T-cell (primary cell): ENCODE results near the gene TCF12. TPM values are rescaled to one million over a fixed set of nuclear protein-coding genes. Genes with fewer than 3 reads are reported as not detected.

Experiments used
- ATAC-seq, 4 experiments: fragments of 200-7000 bp in 3 of 4; fragments of 150-1000 bp in 1 of 4; cut with Tn5 transposase; replicated peaks in 1 of 4; 1 replicate in 3 of 4; 2 replicates in 1 of 4; pipeline ENCODE4 v1.10.0; 2021; ENCODE audit warnings: moderate library complexity in 3 of 4, mild to moderate bottlenecking in 2 of 4, moderate number of reproducible peaks in 1 of 4
- CTCF ChIA-PET, 2 donors: fragments of 300-600 bp; sonication (Branson Sonifier 250); formaldehyde crosslinking; loops; one replicate each; lab custom pipeline; 2022; ENCODE audit warnings: antibody characterized with exemption in 2 of 2; lab: Charles Lee
- POLR2A ChIA-PET, 2 donors: fragments of 300-600 bp; sonication (Branson Sonifier 250); formaldehyde crosslinking; loops; one replicate each; lab custom pipeline; 2022; ENCODE audit warnings: antibody characterized with exemption in 2 of 2; lab: Charles Lee
- DNase-seq, 35 experiments: peaks; one replicate each; pipeline versions ENCODE4 v3.0.0 to v3.0.0-alpha.2; 2013 to 2023
- H3K27ac ChIP-seq: one replicate; pipeline ENCODE4 v1.5.1; 2013; ENCODE audit warnings: low read length
- H3K27me3 ChIP-seq, 2 experiments: replicated peaks in 1 of 2; 1 replicate in 1 of 2; 2 replicates in 1 of 2; pipeline versions ENCODE4 v1.6.1 to v1.7.0; 2013; ENCODE audit warnings: low read length in 1 of 2, mixed read lengths in 1 of 2; ENCODE audit not compliant: control insufficient read depth in 2 of 2, insufficient read depth in 2 of 2; ENCODE audit errors: extremely low read depth in 1 of 2
- H3K36me3 ChIP-seq, 2 donors: 1 replicate in 1 of 2; 2 replicates in 1 of 2; pipeline versions ENCODE4 v1.6.1 to v1.7.0; 2013; ENCODE audit warnings: low read length in 1 of 2; ENCODE audit not compliant: control insufficient read depth in 2 of 2, insufficient read depth in 1 of 2; ENCODE audit errors: extremely low read depth in 1 of 2
- H3K4me1 ChIP-seq, 2 experiments: 1 replicate in 1 of 2; 2 replicates in 1 of 2; pipeline versions ENCODE4 v1.6.1 to v1.7.0; 2013; ENCODE audit warnings: low read length in 2 of 2, mixed read lengths in 1 of 2; ENCODE audit not compliant: insufficient read depth in 2 of 2, control insufficient read depth in 1 of 2; ENCODE audit errors: extremely low read depth in 1 of 2
- H3K4me3 ChIP-seq, 2 donors: 1 replicate in 1 of 2; 2 replicates in 1 of 2; pipeline versions ENCODE4 v1.5.1 to v1.7.0; 2013; ENCODE audit warnings: mild to moderate bottlenecking in 2 of 2, low read length in 1 of 2, moderate library complexity in 1 of 2; ENCODE audit not compliant: control insufficient read depth in 1 of 2; ENCODE audit errors: extremely low read depth in 1 of 2
- H3K9me3 ChIP-seq: 2 replicates; pipeline ENCODE4 v1.7.0; 2013
- H3K27ac Mint-ChIP-seq, 2 donors: one replicate each; pipeline ENCODE4 v1.8.0; 2020 to 2021; ENCODE audit warnings: mild to moderate bottlenecking in 2 of 2, mixed read lengths in 2 of 2
- H3K27me3 Mint-ChIP-seq, 2 donors: one replicate each; pipeline ENCODE4 v1.8.0; 2021 to 2022; ENCODE audit warnings: mixed read lengths in 2 of 2
- H3K36me3 Mint-ChIP-seq: one replicate; pipeline ENCODE4 v1.8.0; 2021; ENCODE audit warnings: mixed read lengths
- H3K4me1 Mint-ChIP-seq, 3 donors: one replicate each; pipeline ENCODE4 v1.8.0; 2020 to 2022; ENCODE audit warnings: mixed read lengths in 3 of 3, mild to moderate bottlenecking in 1 of 3
- H3K4me3 Mint-ChIP-seq, 3 donors: one replicate each; pipeline ENCODE4 v1.8.0; 2020 to 2022; ENCODE audit warnings: mild to moderate bottlenecking in 3 of 3, mixed read lengths in 3 of 3, moderate library complexity in 3 of 3
- H3K9me3 Mint-ChIP-seq, 3 donors: one replicate each; pipeline ENCODE4 v1.8.0; 2020 to 2022; ENCODE audit warnings: mixed read lengths in 3 of 3
- WGBS: methylation state at CpG from one replicate; pipeline ENCODE4 v1.1.5; 2013; ENCODE audit warnings: missing lambda C conversion rate; ENCODE audit not compliant: insufficient coverage; 5-methylcytosine and 5-hydroxymethylcytosine counted together
- total RNA-seq, 35 experiments: library from RNA in 6 of 35; stranded (reverse) in 6 of 35; fragments of 120-200 nt in 1 of 35; gene quantifications; one replicate each; pipeline versions ENCODE4 v1.2.1 to v1.2.4 and lab custom pipeline; 2013 to 2026

Gene TCF12
- total RNA-seq, 5 donors from 2014 or later (not counting 1 experiment from before 2014, with no cell fraction given): 68.0 to 94.3 (median 83.0) TPM

DNA sequence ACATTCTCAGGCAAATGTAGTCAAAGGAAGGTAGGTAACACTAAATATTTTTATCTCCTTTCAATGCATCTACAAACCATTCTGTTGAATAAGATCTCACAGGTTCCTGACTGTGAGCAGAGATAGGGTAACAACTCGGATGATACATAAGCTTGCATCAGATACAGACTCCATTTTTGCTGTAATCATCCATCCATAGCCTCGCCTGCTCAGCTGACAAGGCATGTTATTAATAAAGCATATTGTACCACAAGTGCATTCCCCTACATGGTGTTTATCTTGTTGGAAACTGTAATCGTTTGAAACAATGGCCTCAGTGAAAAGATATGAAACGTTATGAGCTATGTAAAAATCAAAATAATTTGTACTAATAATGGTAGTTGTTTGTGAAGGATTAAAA lies 35.4 kb upstream of the TCF12 start:
- CTCF ChIA-PET: interaction anchor here in 1 of 2 donors (0.6 kb wide), 1 partner anchor 35 kb away, joined by 3 read pairs; the partner anchor contains the start of gene TCF12
- Mint-ChIP-seq H3K27ac (peak overlapping the region in 1 of 2 donors; percentile 28), H3K36me3 (no peaks in the 10 kb centered on the region)

DNA sequence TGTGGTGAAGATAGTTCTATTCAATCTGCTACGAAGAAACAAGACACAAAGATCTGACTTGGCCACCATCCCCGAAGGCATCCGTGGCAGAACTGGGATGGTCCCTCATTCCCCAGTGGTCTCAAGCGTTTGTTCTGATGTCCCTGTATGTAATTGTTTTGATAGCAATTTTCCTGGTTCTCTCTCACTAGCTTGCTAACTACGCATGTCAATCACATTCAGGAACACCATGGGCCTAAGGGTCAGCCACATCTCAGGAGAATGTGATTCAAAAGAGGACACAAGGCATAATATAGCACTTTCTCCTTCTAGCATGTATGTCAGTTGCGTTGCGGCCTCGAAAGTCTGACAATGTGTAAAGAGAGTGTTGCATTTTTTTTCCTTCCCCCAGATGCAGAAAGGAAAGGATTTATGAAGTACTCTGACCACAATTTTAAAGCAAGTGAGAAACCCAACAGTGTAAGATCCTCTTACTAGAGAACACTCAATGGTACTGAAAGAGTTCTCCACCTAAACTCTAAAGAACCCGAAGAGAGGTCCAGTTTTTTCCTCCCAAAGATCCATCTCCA lies 32.0 kb upstream of the TCF12 start:
- H3K27me3 ChIP-seq: no peaks in the 10 kb centered on the region
- H3K9me3 ChIP-seq: no peaks in the 10 kb centered on the region
- no peaks in the 10 kb centered on the region for H3K36me3 ChIP-seq
- H3K4me3 ChIP-seq: peak overlapping the region; percentile 68 to 88
- peak in 7 of 35 experiments; percentile 1 to 54 (median 6) for DNase-seq
- Mint-ChIP-seq H3K4me3 (peak overlapping the region; percentile 85 to 89 (median 85)), H3K27ac (peak overlapping the region; percentile 88 to 95), H3K4me1 (peaks cover 24 to 31% (median 26%) of the 10 kb centered on the region in 3 donors), H3K9me3 (no peaks in the 10 kb centered on the region), H3K36me3 (no peaks in the 10 kb centered on the region), H3K27me3 (no peaks in the 10 kb centered on the region)
- peak; percentile 9 to 22 (median 14) for ATAC-seq
- H3K27ac ChIP-seq: peak overlapping the region; percentile 95
- peaks cover 7 to 15% of the 10 kb centered on the region in 2 experiments for H3K4me1 ChIP-seq
- WGBS: 67% methylated on average over 3 of the region's 9 CpGs
- POLR2A ChIA-PET: interaction anchor here in 1 of 2 donors (0.7 kb wide), 1 partner anchor 46 kb away, joined by 4 read pairs; no protein-coding TSS in a partner anchor
- CTCF ChIA-PET: no interaction called here

More for the DNA sequence above, 35.4 kb upstream of the TCF12 start:
- no peaks in the 10 kb centered on the region for H3K27me3 ChIP-seq
- H3K36me3 ChIP-seq: no peaks in the 10 kb centered on the region
- no peak for ATAC-seq
- no peak overlapping the region for H3K4me3 Mint-ChIP-seq
- H3K4me1 ChIP-seq: peaks cover 6 to 15% of the 10 kb centered on the region in 2 experiments
- no peak overlapping the region for H3K4me3 ChIP-seq
- no peaks in the 10 kb centered on the region for H3K9me3 ChIP-seq
- H3K4me1 Mint-ChIP-seq: peaks cover 11 to 21% (median 19%) of the 10 kb centered on the region in 3 donors
- H3K27me3 Mint-ChIP-seq: no peaks in the 10 kb centered on the region
- no peak overlapping the region for H3K27ac ChIP-seq
- 89% methylated on average over 1 of the region's 4 CpGs for WGBS
- DNase-seq: no peak
- POLR2A ChIA-PET: no interaction called here
- no peaks in the 10 kb centered on the region for H3K9me3 Mint-ChIP-seq

DNA sequence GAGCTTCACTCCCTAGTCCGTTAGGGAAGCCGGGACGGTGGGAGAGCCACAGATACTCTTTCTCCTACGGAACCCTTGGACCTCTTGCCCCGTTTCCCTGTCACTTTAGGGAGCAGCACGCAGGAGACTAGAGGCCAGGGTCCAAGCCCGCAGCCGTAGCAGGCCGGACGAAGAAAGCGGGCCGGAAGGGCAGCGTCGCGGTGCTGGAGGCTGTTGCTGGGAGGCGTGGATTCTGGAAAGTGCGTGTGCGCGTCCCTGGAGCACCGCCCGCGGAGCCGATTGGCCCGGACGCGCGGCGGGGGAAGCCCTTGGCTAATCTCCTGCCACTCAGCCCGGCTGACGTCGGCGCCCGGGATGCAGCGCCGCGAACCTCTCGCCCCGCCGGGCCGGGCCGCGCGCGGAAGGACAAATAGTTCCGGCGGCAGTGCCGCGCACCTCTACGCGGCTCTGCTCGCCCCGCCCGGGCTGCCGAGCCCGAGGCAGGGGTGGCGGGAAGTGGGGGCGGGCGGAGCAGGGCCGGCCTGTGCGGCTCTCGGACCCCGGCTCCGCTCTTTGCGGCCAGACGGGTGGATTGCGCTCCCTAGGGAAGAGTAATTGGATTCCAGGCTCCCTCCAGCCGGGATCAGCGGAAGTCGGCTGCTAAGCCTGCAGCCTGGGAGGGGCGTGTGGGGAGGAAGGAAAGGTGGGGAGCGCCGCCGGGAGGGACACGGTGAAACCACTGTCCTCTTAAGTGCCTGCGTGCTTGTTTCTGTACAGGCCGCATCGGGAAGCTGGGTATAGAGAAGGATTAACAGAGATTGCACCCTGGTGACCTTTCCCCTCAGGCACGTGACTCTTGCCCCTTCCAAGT lies 31.3 kb upstream of the TCF12 start:
- CTCF ChIA-PET: no interaction called here
- H3K27ac Mint-ChIP-seq: peak overlapping the region; percentile 88 to 95
- peak overlapping the region; percentile 85 to 89 (median 85) for H3K4me3 Mint-ChIP-seq
- H3K9me3 ChIP-seq: no peaks in the 10 kb centered on the region
- WGBS: under 1% methylated on average over 72 of the region's 78 CpGs
- H3K4me1 ChIP-seq: peaks cover 7 to 15% of the 10 kb centered on the region in 2 experiments
- H3K27ac ChIP-seq: peak overlapping the region; percentile 95
- no peaks in the 10 kb centered on the region for H3K27me3 Mint-ChIP-seq
- H3K36me3 ChIP-seq: no peaks in the 10 kb centered on the region
- no peaks in the 10 kb centered on the region for H3K36me3 Mint-ChIP-seq
- peak; percentile 64 to 91 (median 74) for DNase-seq
- ATAC-seq: peak; percentile 84 to 94 (median 86)
- peaks cover 24 to 31% (median 26%) of the 10 kb centered on the region in 3 donors for H3K4me1 Mint-ChIP-seq
- POLR2A ChIA-PET: interaction anchor here in 1 of 2 donors (0.7 kb wide), 1 partner anchor 45 kb away, joined by 4 read pairs; no protein-coding TSS in a partner anchor
- peak overlapping the region; percentile 68 to 88 for H3K4me3 ChIP-seq
- H3K27me3 ChIP-seq: no peaks in the 10 kb centered on the region
- no peaks in the 10 kb centered on the region for H3K9me3 Mint-ChIP-seq

DNA sequence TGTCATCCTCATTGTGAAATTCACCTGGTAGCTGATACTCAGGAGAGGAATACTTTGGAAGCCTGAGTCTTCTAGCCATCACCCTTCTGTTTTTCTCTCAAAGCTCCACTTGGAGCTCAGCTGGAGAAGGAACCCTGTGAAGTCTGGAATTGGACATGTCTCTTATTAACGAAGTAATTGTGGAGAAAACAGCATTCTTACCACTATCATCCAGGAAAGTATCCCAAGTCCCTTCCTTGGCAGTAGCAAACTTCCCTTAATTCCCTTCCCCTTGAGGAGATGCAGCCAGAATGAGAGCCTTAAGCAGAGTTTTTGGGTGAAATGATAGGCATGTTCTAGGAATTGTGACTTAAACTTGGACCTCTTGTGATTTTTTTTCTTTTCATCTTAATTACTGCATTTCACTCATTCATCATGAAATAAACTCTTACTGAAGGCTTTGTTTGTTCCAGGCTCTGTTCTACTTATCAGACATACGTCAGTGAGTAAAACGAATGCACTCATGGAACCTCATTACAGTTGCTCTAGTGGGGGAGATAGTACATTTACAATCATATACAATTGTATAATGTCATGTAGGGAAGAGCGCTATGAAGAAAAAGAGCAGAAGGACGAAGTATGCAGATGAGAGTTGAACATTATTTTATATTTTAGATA lies 30.5 kb upstream of the TCF12 start:
- POLR2A ChIA-PET: no interaction called here
- H3K36me3 Mint-ChIP-seq: no peaks in the 10 kb centered on the region
- ATAC-seq (no peak), DNase-seq (peak in 1 of 35 experiments; percentile 10)
- H3K4me1 ChIP-seq: peaks cover 7 to 15% of the 10 kb centered on the region in 2 experiments
- no peaks in the 10 kb centered on the region for H3K36me3 ChIP-seq
- H3K9me3 ChIP-seq: no peaks in the 10 kb centered on the region
- CTCF ChIA-PET: no interaction called here
- H3K9me3 Mint-ChIP-seq: no peaks in the 10 kb centered on the region
- H3K27ac Mint-ChIP-seq: peak overlapping the region; percentile 85 to 87
- peak overlapping the region; percentile 68 to 88 for H3K4me3 ChIP-seq
- no peaks in the 10 kb centered on the region for H3K27me3 ChIP-seq
- H3K4me1 Mint-ChIP-seq: peaks cover 24 to 31% (median 26%) of the 10 kb centered on the region in 3 donors
- peak overlapping the region; percentile 85 to 89 (median 85) for H3K4me3 Mint-ChIP-seq
- WGBS: 100% methylated on average over 1 of the region's 5 CpGs
- H3K27me3 Mint-ChIP-seq: no peaks in the 10 kb centered on the region
- peak overlapping the region; percentile 91 for H3K27ac ChIP-seq

DNA sequence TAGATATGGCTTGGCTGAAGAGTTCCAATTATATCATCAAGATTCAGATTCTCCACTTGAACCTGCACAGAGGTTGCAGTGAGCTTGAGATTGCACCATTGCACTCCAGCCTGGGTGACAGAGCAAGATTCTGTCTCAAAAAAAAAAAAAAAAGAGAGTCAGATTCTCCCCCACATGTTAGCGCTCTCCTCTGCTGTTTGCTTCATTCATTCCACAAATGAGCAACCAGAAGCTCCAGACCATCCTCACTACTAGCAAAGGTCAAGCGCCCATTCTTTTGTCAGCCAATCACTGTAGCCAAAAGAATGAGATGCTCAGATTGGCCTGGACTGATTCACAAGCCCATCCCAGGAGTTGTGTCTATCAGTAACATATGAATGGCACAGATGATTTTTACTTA lies 28.4 kb upstream of the TCF12 start:
- peaks cover 7 to 15% of the 10 kb centered on the region in 2 experiments for H3K4me1 ChIP-seq
- no peaks in the 10 kb centered on the region for H3K9me3 Mint-ChIP-seq
- H3K27me3 ChIP-seq: no peaks in the 10 kb centered on the region
- no peak for ATAC-seq
- H3K4me3 ChIP-seq: no peak overlapping the region
- no peaks in the 10 kb centered on the region for H3K9me3 ChIP-seq
- H3K4me1 Mint-ChIP-seq: peaks cover 24 to 31% (median 25%) of the 10 kb centered on the region in 3 donors
- H3K36me3 Mint-ChIP-seq: no peaks in the 10 kb centered on the region
- CTCF ChIA-PET: interaction anchor here in 1 of 2 donors (0.7 kb wide), 1 partner anchor 139 kb away, joined by 3 read pairs; no protein-coding TSS in a partner anchor
- H3K4me3 Mint-ChIP-seq: no peak overlapping the region
- POLR2A ChIA-PET: interaction anchor here in 1 of 2 donors (0.6 kb wide), 1 partner anchor 52 kb away, joined by 5 read pairs; no protein-coding TSS in a partner anchor
- no peak for DNase-seq
- no CpG with 5 or more reads among the region's 2 CpGs for WGBS
- H3K27me3 Mint-ChIP-seq: no peaks in the 10 kb centered on the region
- H3K36me3 ChIP-seq: no peaks in the 10 kb centered on the region
- no peak overlapping the region for H3K27ac ChIP-seq
- H3K27ac Mint-ChIP-seq: no peak overlapping the region
